HG02840 (cell line): ENCODE results near the gene NFE2L3.
"Not testable (repeated sequence)": the region's sequence is repeated elsewhere in the genome, so short reads cannot be mapped to it uniquely, and the experiment has no call there.

Source experiments
- ATAC-seq: cut with Tn5 transposase; IDR thresholded peaks from one replicate; pipeline ENCODE4 v1.9.1; 2021; ENCODE audit warnings: mild to moderate bottlenecking, moderate library complexity, moderate number of reproducible peaks; ENCODE audit not compliant: unreplicated experiment, low FRiP score

Gene NFE2L3

GRCh38 chr7:26165950-26166683 is 14.1 kb downstream of the NFE2L3 start:
- ATAC-seq = no peak

- no peak for ATAC-seq
Measured at GRCh38 chr7:26166684-26167266, 14.8 kb downstream of the NFE2L3 start.

GRCh38 chr7:26167303-26167934 is 15.4 kb downstream of the NFE2L3 start:
- ATAC-seq = peak; percentile 69

GRCh38 chr7:26168458-26169023 is 16.5 kb downstream of the NFE2L3 start:
- no peak for ATAC-seq

- ATAC-seq = no peak
Measured at GRCh38 chr7:26169271-26169670, 17.3 kb downstream of the NFE2L3 start.

GRCh38 chr7:26170663-26171062 is 18.7 kb downstream of the NFE2L3 start:
- no peak for ATAC-seq

- no peak for ATAC-seq
Measured at GRCh38 chr7:26171601-26172000, 19.6 kb downstream of the NFE2L3 start.

GRCh38 chr7:26172048-26172447 is 20.1 kb downstream of the NFE2L3 start:
- ATAC-seq = no peak

GRCh38 chr7:26175903-26176302 is 23.9 kb downstream of the NFE2L3 start:
- ATAC-seq = not testable (repeated sequence)

- ATAC-seq = not testable (repeated sequence)
Measured at GRCh38 chr7:26176696-26177095, 24.7 kb downstream of the NFE2L3 start.

- not testable (repeated sequence) for ATAC-seq
Measured at GRCh38 chr7:26177269-26177668, 25.3 kb downstream of the NFE2L3 start.

- ATAC-seq = no peak
Measured at GRCh38 chr7:26178272-26178960, 26.4 kb downstream of the NFE2L3 start.

GRCh38 chr7:26179422-26179821 is 27.4 kb downstream of the NFE2L3 start:
- ATAC-seq = no peak

- no peak for ATAC-seq
Measured at GRCh38 chr7:26179826-26180497, 28.0 kb downstream of the NFE2L3 start.

GRCh38 chr7:26180792-26181198 is 28.8 kb downstream of the NFE2L3 start:
- ATAC-seq = no peak

- no peak for ATAC-seq
Measured at GRCh38 chr7:26181474-26182227, 29.7 kb downstream of the NFE2L3 start.

GRCh38 chr7:26182283-26182682 is 30.3 kb downstream of the NFE2L3 start:
- ATAC-seq = no peak

- no peak for ATAC-seq
Measured at GRCh38 chr7:26182706-26183105, 30.7 kb downstream of the NFE2L3 start.

- ATAC-seq = no peak
Measured at GRCh38 chr7:26183545-26184280, 31.7 kb downstream of the NFE2L3 start.
